ENCODE measurements around the gene MLLT3.

- TF ChIP-seq POLR2A (IDR thresholded peaks at IDR 0.05): no peak
- TF ChIP-seq, protein P1, sequence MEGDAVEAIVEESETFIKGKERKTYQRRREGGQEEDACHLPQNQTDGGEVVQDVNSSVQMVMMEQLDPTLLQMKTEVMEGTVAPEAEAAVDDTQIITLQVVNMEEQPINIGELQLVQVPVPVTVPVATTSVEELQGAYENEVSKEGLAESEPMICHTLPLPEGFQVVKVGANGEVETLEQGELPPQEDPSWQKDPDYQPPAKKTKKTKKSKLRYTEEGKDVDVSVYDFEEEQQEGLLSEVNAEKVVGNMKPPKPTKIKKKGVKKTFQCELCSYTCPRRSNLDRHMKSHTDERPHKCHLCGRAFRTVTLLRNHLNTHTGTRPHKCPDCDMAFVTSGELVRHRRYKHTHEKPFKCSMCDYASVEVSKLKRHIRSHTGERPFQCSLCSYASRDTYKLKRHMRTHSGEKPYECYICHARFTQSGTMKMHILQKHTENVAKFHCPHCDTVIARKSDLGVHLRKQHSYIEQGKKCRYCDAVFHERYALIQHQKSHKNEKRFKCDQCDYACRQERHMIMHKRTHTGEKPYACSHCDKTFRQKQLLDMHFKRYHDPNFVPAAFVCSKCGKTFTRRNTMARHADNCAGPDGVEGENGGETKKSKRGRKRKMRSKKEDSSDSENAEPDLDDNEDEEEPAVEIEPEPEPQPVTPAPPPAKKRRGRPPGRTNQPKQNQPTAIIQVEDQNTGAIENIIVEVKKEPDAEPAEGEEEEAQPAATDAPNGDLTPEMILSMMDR (IDR thresholded peaks at IDR 0.05): no peak
Observed at GRCh38 chr9:20398536-20399338, 223.6 kb downstream of the MLLT3 start.

Measured in testis (tissue), 2 donors.